Left ventricle myocardium inferior (tissue), 1 donor: ENCODE results near the gene RSRC1. TPM values are rescaled to one million over a fixed set of nuclear protein-coding genes. Genes with fewer than 3 reads are reported as not detected.
"Not testable (repeated sequence)": the region's sequence is repeated elsewhere in the genome, so short reads cannot be mapped to it uniquely, and the experiment has no call there.

Source experiments
- DNase-seq: peaks from one replicate; pipeline ENCODE4 v3.0.0-alpha.2; 2020
- H3K27ac ChIP-seq: fragments of 200-600 bp; replicated peaks from 2 replicates; pipeline ENCODE4 v1.8.0; 2021
- H3K27me3 ChIP-seq: fragments of 200-600 bp; 2 replicates; pipeline ENCODE4 v1.8.0; 2021; ENCODE audit warnings: low read depth
- H3K36me3 ChIP-seq: fragments of 200-600 bp; 2 replicates; pipeline ENCODE4 v1.8.0; 2021
- H3K4me1 ChIP-seq: fragments of 200-600 bp; 2 replicates; pipeline ENCODE4 v1.8.0; 2021
- H3K4me3 ChIP-seq: fragments of 200-600 bp; 2 replicates; pipeline ENCODE4 v1.8.0; 2021; ENCODE audit warnings: mild to moderate bottlenecking, moderate library complexity
- H3K9me3 ChIP-seq: fragments of 200-600 bp; replicated peaks from 2 replicates; pipeline ENCODE4 v1.8.0; 2021
- intact Hi-C: fragments of 100-400 bp; cut with micrococcal nuclease; formaldehyde crosslinking; loops from one replicate; pipeline ENCODE4 v1.11.0; 2022
- total RNA-seq: library from RNA; stranded (reverse); fragmentation: NEBNext Ultra II Directional; extraction: Animal tissue kit (Norgen Biotek cat#: 25700); gene quantifications from one replicate; pipeline ENCODE4 v1.2.1, GENCODE V29; 2021
- TF ChIP-seq, protein P1 (sequence below): fragments of 200-600 bp; IDR thresholded peaks from 2 replicates; pipeline ENCODE4 v1.8.0; 2021; ENCODE audit warnings: antibody characterized with exemption, mild to moderate bottlenecking, borderline replicate concordance
- donor health status: DM: no; HTN: yes; CAD: no; lungs with severe emphysema.

The RSRC1 gene
- total RNA-seq, 1 donor from 2014 or later = 19.1 TPM

DNA sequence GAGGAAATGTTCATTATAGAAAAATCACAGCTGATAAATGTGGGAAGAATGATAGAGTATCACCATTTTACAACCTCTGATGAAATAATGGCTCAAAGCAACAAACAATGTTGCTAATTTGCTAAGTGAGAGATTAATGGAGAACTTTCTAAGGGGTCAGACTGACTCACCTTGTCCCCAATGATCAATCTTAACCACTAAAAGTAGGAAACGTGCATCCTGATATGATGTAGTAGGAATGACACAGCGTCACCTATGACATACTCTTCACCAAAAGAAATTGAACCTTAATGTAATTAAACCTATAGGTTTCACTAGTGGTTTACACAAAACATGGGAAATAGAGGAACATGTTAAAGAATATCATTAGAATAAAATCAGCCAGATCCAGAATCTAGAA lies 426.0 kb downstream of the RSRC1 start:
- Histone ChIP-seq H3K4me3 (no peak overlapping the region), H3K27me3 (no peaks in the 10 kb centered on the region), H3K36me3 (no peaks in the 10 kb centered on the region), H3K27ac (no peak overlapping the region), H3K4me1 (no peaks in the 10 kb centered on the region), H3K9me3 (no peaks in the 10 kb centered on the region)
- TF ChIP-seq, protein P1, sequence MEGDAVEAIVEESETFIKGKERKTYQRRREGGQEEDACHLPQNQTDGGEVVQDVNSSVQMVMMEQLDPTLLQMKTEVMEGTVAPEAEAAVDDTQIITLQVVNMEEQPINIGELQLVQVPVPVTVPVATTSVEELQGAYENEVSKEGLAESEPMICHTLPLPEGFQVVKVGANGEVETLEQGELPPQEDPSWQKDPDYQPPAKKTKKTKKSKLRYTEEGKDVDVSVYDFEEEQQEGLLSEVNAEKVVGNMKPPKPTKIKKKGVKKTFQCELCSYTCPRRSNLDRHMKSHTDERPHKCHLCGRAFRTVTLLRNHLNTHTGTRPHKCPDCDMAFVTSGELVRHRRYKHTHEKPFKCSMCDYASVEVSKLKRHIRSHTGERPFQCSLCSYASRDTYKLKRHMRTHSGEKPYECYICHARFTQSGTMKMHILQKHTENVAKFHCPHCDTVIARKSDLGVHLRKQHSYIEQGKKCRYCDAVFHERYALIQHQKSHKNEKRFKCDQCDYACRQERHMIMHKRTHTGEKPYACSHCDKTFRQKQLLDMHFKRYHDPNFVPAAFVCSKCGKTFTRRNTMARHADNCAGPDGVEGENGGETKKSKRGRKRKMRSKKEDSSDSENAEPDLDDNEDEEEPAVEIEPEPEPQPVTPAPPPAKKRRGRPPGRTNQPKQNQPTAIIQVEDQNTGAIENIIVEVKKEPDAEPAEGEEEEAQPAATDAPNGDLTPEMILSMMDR = no peak
- no peak for DNase-seq
- intact Hi-C loops = loop anchor here (10.0 kb wide), 1 partner anchor 921 kb away; no protein-coding TSS in a partner anchor

DNA sequence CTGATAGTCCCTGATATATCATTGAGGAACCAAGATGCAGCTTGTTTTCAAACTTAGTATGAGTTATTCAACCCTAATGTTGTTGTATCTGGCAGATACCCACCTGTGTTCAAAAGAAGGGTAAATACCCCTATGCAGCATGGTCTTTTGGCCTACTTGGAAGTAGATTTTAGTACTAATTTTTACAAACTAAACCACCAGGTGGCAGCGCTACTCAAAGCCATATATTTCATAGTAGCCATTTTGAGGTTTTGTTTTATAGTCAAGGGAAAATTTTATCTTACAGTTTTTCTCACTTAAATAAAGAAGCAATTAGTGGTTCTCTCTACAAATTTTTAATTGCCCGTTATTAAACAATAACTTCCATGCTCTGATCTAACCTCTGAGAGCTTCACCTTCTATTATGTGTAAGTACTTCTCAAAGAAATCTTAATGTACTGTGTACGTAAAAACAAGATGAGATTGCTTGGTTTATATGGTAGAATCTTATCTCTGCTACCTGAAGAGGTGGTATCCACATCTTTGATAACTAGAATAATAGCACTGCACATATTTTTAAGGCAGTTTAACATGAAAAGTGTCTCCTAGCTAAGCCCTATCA lies 429.6 kb downstream of the RSRC1 start:
- TF ChIP-seq, protein P1 = peak; percentile 64
- DNase-seq = no peak
- intact Hi-C loops = loop anchor here (10.0 kb wide), 1 partner anchor 925 kb away; no protein-coding TSS in a partner anchor
- Histone ChIP-seq H3K27me3 (no peaks in the 10 kb centered on the region), H3K4me1 (no peaks in the 10 kb centered on the region), H3K9me3 (no peaks in the 10 kb centered on the region), H3K36me3 (peaks cover 10% of the 10 kb centered on the region), H3K4me3 (no peak overlapping the region), H3K27ac (no peak overlapping the region)

DNA sequence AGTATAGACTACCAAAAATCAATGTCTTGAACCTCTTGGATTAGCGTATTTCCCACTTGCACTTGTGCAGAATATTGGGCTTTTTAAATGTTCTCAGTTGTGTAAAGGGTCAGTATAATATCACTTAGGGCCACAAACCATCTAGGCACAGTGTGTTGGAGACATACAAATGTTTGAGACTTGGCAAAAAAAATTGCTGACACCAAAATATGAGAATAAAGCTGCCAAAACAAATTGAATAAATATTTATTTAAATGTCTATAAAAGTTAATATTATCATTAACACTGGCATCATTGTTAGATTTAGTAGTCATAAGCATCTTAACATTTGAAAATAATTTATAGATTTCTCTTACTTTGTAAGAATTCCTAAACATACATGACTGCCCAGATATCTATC lies 430.2 kb downstream of the RSRC1 start:
- Histone ChIP-seq H3K9me3 (no peaks in the 10 kb centered on the region), H3K36me3 (peaks cover 15% of the 10 kb centered on the region), H3K4me1 (no peaks in the 10 kb centered on the region), H3K4me3 (no peak overlapping the region), H3K27me3 (no peaks in the 10 kb centered on the region), H3K27ac (no peak overlapping the region)
- TF ChIP-seq, protein P1 = no peak
- DNase-seq = no peak
- intact Hi-C loops = no loop called here

DNA sequence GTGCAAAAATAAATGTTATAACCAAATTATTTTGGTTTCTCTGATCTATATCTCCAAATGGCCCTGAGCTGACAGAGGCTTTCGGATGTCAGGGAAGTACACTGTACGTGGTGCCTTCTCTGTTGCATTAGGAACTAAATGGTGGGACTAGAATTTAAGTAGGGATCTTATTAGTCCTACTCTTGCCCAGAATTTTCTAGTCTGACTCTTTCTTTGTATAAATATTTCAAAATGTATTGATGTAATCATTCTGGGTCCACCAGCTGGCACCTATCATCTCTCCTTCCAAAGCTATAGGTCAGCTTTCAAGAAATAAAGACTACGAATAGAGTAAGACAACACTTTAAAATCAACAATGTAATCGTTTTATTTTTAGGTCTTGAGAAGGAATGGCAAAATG lies 438.8 kb downstream of the RSRC1 start:
- Histone ChIP-seq H3K27ac (no peak overlapping the region), H3K36me3 (peaks cover 30% of the 10 kb centered on the region), H3K4me3 (no peak overlapping the region), H3K27me3 (no peaks in the 10 kb centered on the region), H3K9me3 (peaks cover 6% of the 10 kb centered on the region), H3K4me1 (no peaks in the 10 kb centered on the region)
- DNase-seq = no peak
- intact Hi-C loops = no loop called here
- TF ChIP-seq, protein P1 = no peak

DNA sequence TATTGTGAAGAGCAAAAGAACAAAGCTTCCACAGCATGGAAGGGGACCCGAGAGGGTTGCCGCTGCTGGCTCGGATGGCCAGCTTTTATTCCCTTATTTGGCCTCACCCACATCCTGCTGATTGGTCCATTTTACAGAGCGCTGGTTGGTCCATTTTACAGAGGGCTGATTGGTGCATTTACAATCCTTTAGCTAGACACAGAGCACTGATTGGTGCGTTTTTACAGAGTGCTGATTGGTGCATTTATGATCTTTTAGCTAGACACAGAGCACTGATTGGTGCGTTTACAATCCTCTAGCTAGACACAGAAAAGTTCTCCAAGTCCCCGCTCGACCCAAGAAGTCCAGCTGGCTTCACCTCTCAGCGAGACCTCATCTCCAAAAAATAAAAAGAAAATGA lies 440.0 kb downstream of the RSRC1 start:
- H3K27me3 ChIP-seq, intact Hi-C loops, H3K4me1 ChIP-seq, H3K9me3 ChIP-seq, H3K4me3 ChIP-seq, H3K27ac ChIP-seq, DNase-seq: not testable (repeated sequence)
- peaks cover 21% of the 10 kb centered on the region for H3K36me3 ChIP-seq

DNA sequence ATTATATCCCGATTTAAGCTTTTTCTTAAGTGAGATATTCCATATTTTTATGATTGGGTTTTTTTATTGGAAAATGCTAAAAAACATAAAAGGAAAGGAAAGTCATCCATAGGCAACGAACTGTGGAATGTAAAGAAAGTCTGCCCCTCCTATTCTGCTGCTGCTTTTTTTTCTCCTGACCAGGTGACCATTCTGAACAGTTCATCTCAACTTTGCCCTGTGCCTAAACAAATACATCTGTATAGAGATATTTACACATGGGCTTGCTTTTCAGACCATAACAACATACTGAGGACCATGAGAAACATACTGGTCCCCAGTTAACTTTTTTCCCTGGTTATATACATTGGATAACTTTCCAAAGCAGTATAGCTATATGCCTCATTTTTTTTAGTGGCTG lies 442.2 kb downstream of the RSRC1 start:
- TF ChIP-seq, protein P1 = no peak
- H3K9me3 ChIP-seq = peaks cover 6% of the 10 kb centered on the region
- no peaks in the 10 kb centered on the region for H3K27me3 ChIP-seq
- peaks cover 3% of the 10 kb centered on the region for H3K4me1 ChIP-seq
- H3K4me3 ChIP-seq = no peak overlapping the region
- peaks cover 10% of the 10 kb centered on the region for H3K36me3 ChIP-seq
- no peak overlapping the region for H3K27ac ChIP-seq
- intact Hi-C loops = no loop called here
- DNase-seq = no peak
